Stomach (tissue), 4 donors: ENCODE data around the gene BRD7.

Experiments
- POLR2A ChIP-seq, 4 donors: fragments of 450-650 bp; IDR thresholded peaks; one replicate each; pipeline ENCODE4 v1.6.1; 2016; ENCODE audit warnings: antibody characterized with exemption in 4 of 4, control low read depth in 2 of 4, mild to moderate bottlenecking in 1 of 4, moderate library complexity in 1 of 4
- TF ChIP-seq, protein P1 (sequence below), 7 experiments: fragments of 450-650 bp in 4 of 7; fragments of 200-600 bp in 3 of 7; sonication (generic) in 3 of 7; IDR thresholded peaks; one replicate each; pipeline ENCODE4 v1.5.1; 2016 to 2019; ENCODE audit warnings: antibody characterized with exemption in 7 of 7, control low read depth in 2 of 7, mild to moderate bottlenecking in 1 of 7

GRCh38 chr16:50311134-50311528 is 57.7 kb downstream of the BRD7 start:
- TF ChIP-seq, protein P1, sequence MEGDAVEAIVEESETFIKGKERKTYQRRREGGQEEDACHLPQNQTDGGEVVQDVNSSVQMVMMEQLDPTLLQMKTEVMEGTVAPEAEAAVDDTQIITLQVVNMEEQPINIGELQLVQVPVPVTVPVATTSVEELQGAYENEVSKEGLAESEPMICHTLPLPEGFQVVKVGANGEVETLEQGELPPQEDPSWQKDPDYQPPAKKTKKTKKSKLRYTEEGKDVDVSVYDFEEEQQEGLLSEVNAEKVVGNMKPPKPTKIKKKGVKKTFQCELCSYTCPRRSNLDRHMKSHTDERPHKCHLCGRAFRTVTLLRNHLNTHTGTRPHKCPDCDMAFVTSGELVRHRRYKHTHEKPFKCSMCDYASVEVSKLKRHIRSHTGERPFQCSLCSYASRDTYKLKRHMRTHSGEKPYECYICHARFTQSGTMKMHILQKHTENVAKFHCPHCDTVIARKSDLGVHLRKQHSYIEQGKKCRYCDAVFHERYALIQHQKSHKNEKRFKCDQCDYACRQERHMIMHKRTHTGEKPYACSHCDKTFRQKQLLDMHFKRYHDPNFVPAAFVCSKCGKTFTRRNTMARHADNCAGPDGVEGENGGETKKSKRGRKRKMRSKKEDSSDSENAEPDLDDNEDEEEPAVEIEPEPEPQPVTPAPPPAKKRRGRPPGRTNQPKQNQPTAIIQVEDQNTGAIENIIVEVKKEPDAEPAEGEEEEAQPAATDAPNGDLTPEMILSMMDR (IDR thresholded peaks at IDR 0.05): no peak
- TF ChIP-seq POLR2A (IDR thresholded peaks at IDR 0.05): no peak
